Left lung (tissue), 10 donors: ENCODE data around the gene MT1E. TPM values are rescaled to one million over a fixed set of nuclear protein-coding genes. Genes with fewer than 3 reads are reported as not detected.

Experiments used
- ATAC-seq: fragments of 200-7000 bp; cut with Tn5 transposase; one replicate; pipeline ENCODE4 v1.9.1; 2020; ENCODE audit warnings: moderate library complexity
- DNase-seq, 4 donors: peaks; one replicate each; pipeline ENCODE4 v3.0.0-alpha.2; 2013 to 2020
- H3K27ac ChIP-seq, 2 donors: fragments of 200-600 bp; sonication (generic) in 1 of 2; one replicate each; pipeline versions ENCODE4 v1.5.0 to v1.8.0; 2020 to 2021
- H3K27me3 ChIP-seq, 2 donors: fragments of 200-600 bp; sonication (generic) in 1 of 2; one replicate each; pipeline versions ENCODE4 v1.5.0 to v1.8.0; 2020 to 2021
- H3K36me3 ChIP-seq, 2 donors: fragments of 200-600 bp; sonication (generic) in 1 of 2; one replicate each; pipeline versions ENCODE4 v1.5.0 to v1.8.0; 2020 to 2021
- H3K4me1 ChIP-seq, 2 donors: fragments of 200-600 bp; one replicate each; pipeline ENCODE4 v1.8.0; 2021
- H3K4me3 ChIP-seq, 2 donors: fragments of 200-600 bp; sonication (generic) in 1 of 2; one replicate each; pipeline versions ENCODE4 v1.5.0 to v1.8.0; 2020 to 2021; ENCODE audit warnings: mild to moderate bottlenecking in 1 of 2
- H3K9me3 ChIP-seq, 2 donors: fragments of 200-600 bp; sonication (generic) in 1 of 2; one replicate each; pipeline versions ENCODE4 v1.5.0 to v1.8.0; 2020 to 2021
- intact Hi-C, 2 donors: fragments of 100-400 bp; cut with DNase I; formaldehyde crosslinking; loops; one replicate each; pipeline versions ENCODE4 v1.11.2 to v1.14.2; 2022
- polyA plus RNA-seq, 6 donors: library from polyadenylated mRNA; unstranded; fragments of 120-200 nt; gene quantifications; one replicate each; pipeline ENCODE4 v1.2.1, GENCODE V29; 2013; ENCODE audit not compliant: insufficient read length in 6 of 6
- total RNA-seq, 2 donors: library from RNA; stranded (reverse); fragmentation: NEBNext Ultra II Directional; extraction: Animal tissue kit (Norgen Biotek cat#: 25700); gene quantifications; one replicate each; pipeline ENCODE4 v1.2.1, GENCODE V29; 2021
- TF ChIP-seq, protein P1 (sequence below), 2 donors: fragments of 200-600 bp; sonication (generic) in 1 of 2; IDR thresholded peaks; one replicate each; pipeline versions ENCODE4 v1.5.0 to v1.8.0; 2021; ENCODE audit warnings: antibody characterized with exemption in 2 of 2
- donor health status: DM: no; HTN: yes; CAD: no.
- donor health status: DM: no; HTN: no; CAD: no.

Gene MT1E
- total and polyA plus RNA-seq, 8 donors = 9.0 to 262 (median 12.7) TPM

DNA sequence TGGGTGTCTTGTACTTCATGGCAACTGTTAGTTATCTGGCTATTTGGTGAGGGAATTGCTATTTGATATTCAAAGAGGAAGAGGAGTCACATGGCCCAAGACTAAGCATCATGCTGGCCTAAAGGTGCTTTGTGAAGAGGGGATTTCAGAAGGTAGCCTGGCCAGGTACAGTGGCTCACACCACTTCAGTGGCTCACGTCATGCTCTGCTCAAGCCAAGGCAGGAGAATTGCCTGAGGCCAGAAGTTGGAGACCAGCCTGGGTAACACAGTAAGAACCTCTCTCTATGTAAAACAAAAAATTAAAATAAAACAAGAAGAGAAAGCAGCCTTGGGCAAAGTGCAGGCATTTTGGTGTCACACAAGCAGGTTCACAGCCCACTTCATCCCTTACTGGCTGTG lies 19.7 kb downstream of the MT1E start:
- no peak for DNase-seq
- no peak overlapping the region for H3K27ac ChIP-seq
- no peak for ATAC-seq
- H3K36me3 ChIP-seq = no peaks in the 10 kb centered on the region
- H3K9me3 ChIP-seq = no peaks in the 10 kb centered on the region
- TF ChIP-seq, protein P1, sequence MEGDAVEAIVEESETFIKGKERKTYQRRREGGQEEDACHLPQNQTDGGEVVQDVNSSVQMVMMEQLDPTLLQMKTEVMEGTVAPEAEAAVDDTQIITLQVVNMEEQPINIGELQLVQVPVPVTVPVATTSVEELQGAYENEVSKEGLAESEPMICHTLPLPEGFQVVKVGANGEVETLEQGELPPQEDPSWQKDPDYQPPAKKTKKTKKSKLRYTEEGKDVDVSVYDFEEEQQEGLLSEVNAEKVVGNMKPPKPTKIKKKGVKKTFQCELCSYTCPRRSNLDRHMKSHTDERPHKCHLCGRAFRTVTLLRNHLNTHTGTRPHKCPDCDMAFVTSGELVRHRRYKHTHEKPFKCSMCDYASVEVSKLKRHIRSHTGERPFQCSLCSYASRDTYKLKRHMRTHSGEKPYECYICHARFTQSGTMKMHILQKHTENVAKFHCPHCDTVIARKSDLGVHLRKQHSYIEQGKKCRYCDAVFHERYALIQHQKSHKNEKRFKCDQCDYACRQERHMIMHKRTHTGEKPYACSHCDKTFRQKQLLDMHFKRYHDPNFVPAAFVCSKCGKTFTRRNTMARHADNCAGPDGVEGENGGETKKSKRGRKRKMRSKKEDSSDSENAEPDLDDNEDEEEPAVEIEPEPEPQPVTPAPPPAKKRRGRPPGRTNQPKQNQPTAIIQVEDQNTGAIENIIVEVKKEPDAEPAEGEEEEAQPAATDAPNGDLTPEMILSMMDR (IDR thresholded peaks at IDR 0.05) = no peak
- intact Hi-C loops = no loop called here
- peaks cover 0 to 17% of the 10 kb centered on the region in 2 donors for H3K4me1 ChIP-seq
- peaks cover 17 to 89% of the 10 kb centered on the region in 2 donors for H3K27me3 ChIP-seq
- H3K4me3 ChIP-seq = no peak overlapping the region

- ATAC-seq (no peak), DNase-seq (no peak)
- Histone ChIP-seq H3K4me1 (peaks cover 0 to 17% of the 10 kb centered on the region in 2 donors), H3K27me3 (peaks cover 17 to 84% of the 10 kb centered on the region in 2 donors), H3K36me3 (no peaks in the 10 kb centered on the region), H3K9me3 (no peaks in the 10 kb centered on the region), H3K4me3 (no peak overlapping the region), H3K27ac (no peak overlapping the region)
- TF ChIP-seq, protein P1 (IDR thresholded peaks at IDR 0.05) = no peak
- intact Hi-C loops = no loop called here
These were observed 20.3 kb downstream of the MT1E start for GRCh38 chr16:56645838-56646237.

GRCh38 chr16:56647641-56648431 lies 22.3 kb downstream of the MT1E start:
- no peak for ATAC-seq
- H3K9me3 ChIP-seq = no peaks in the 10 kb centered on the region
- no peak for DNase-seq
- no peaks in the 10 kb centered on the region for H3K36me3 ChIP-seq
- H3K27me3 ChIP-seq = peaks cover 17 to 80% of the 10 kb centered on the region in 2 donors
- TF ChIP-seq, protein P1 (IDR thresholded peaks at IDR 0.05) = no peak
- H3K27ac ChIP-seq = no peak overlapping the region
- H3K4me3 ChIP-seq = no peak overlapping the region
- peaks cover 0 to 14% of the 10 kb centered on the region in 2 donors for H3K4me1 ChIP-seq
- intact Hi-C loops = no loop called here

- Histone ChIP-seq H3K4me1 (no peaks in the 10 kb centered on the region), H3K9me3 (no peaks in the 10 kb centered on the region), H3K27ac (no peak overlapping the region), H3K36me3 (no peaks in the 10 kb centered on the region), H3K27me3 (peaks cover 9 to 65% of the 10 kb centered on the region in 2 donors), H3K4me3 (no peak overlapping the region)
- no peak for ATAC-seq
- DNase-seq = no peak
- TF ChIP-seq, protein P1 (IDR thresholded peaks at IDR 0.05) = no peak
- intact Hi-C loops = no loop called here
These were observed 23.7 kb downstream of the MT1E start for GRCh38 chr16:56649271-56649670.

- intact Hi-C loops = no loop called here
- Histone ChIP-seq H3K4me1 (no peaks in the 10 kb centered on the region), H3K36me3 (no peaks in the 10 kb centered on the region), H3K27ac (no peak overlapping the region), H3K27me3 (peaks cover 5 to 61% of the 10 kb centered on the region in 2 donors), H3K4me3 (no peak overlapping the region), H3K9me3 (no peaks in the 10 kb centered on the region)
- TF ChIP-seq, protein P1 (IDR thresholded peaks at IDR 0.05) = no peak
- no peak for ATAC-seq
- DNase-seq = no peak
These were observed 24.2 kb downstream of the MT1E start for GRCh38 chr16:56649820-56650219.
